NCI-H1105 treated with DMSO at 0.1 percent for 48 hours (cell line): ENCODE results near the gene TXLNB.
"Not testable (repeated sequence)": the region's sequence is repeated elsewhere in the genome, so short reads cannot be mapped to it uniquely, and the experiment has no call there.

Source experiments
- DNase-seq: peaks from one replicate; lab custom pipeline; 2025; lab: John Stamatoyannopoulos, UW

TXLNB gene

DNA sequence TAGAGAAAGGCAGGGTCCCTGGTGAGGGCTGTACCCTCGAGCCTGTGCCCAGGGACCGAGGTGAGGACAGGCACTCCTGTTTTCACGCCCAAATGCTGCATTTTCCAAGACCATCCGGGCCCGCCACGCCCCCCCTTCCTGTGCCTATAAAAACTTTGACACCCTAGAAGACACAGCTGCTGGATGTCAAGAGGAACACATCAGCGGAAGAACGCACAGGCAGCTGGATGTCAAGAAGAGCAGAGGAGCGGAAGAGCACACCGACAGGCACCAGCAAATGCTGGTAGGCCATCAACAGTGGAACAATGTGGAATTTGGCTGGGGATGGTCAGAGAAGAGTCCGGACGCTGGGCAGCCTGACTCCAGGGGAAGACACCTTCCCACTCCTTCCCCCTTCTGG is 56.1 kb downstream of the TXLNB start:
- DNase-seq, result no peak

DNA sequence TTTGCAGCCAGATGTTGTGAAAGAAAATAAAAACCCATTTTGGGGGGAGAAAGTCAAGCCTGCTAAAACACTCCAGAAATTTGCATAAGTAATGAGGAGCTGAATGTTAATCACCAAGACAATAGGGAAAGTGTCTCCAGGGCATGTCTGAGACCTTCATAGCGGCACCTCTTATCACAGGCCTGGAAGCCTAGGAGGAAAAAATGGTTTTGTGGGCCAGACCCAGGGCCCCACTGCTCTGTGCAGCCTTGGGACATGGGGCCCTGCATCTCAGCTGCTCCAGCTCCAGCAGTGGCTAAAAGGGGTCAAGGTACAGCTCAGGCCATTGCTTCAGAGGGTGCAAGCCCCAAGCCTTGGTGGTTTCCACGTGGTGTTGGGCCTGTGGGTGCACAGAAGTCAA is 57.6 kb downstream of the TXLNB start:
- not testable (repeated sequence) for DNase-seq

DNA sequence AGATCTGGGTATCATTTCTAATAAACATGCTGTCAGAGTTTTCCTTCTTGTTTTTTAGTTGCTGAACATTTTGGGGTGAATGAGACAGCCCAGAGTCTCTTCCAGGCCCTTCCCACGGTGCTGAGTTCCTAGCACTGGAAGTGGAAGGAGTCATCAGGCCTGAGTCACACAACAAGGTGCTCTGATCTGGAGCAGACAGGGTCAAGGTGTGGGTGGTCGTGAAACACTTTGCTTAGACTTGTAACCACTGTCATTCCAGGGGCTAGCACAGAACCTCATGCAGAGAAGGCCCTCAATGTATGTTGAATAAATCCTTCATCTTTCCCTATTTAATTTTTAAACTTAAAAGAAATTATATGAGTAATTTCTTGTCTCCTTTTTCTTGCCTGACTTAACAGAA is 60.6 kb downstream of the TXLNB start:
- no peak for DNase-seq

DNA sequence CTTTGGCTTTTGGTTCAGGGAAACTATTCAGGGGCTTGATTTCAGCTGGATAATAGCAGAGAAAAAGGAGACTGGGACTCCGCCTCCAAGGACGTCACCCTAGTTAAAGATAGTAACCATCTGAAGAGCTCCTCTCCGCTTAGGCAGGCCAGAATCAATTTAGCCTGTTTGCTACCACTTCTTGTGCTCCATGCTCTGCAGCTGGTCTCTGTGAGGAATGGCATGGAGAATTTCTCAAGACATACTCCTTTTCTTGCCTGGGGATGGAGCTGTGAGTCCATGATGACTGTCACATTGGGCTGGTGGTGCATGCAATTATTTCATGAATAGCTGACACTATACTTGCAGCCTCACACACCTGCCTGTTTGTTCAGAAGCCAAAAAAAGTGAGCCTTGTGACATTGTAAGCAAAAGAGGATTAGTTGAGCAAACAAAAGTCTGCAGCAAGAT is 61.4 kb downstream of the TXLNB start:
- DNase-seq, result peak; percentile 95

DNA sequence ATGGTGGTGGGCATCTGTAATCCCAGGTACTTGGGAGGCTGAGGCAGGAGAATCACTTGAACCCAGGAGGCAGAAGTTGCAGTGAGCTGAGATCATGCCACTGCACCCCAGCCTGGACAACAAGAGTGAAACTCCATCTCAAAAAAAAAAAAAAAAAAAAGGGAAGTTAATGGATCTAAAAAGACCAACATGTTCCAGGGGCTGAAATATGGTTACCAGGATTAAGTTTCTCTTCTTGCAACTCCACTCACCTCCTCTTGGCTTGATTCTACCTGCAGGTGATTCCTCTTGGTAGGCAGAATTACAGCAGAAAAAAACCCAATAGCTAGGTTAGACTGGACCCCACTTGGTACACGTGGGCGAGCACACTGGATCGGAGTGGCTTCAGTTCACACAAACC is 63.4 kb downstream of the TXLNB start:
- DNase-seq, result not testable (repeated sequence)

DNA sequence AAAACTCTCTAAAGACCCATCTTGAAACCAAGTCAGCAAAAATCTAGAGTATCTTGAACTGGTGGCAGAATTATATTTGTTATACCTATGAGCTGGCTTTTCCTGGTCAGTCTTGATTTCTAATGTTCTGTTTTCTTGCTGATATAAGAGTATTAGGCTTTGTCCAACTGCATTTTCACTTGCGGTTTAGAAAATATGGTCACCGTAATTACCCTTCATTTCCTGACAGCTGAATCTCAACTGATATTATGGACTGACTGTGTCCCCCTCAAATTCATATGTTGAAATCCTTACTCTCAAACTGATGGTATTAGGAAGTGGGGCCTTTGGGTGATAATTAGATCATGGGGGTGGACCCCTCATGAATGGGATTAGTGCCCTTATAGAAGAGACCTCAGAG is 72.1 kb downstream of the TXLNB start:
- no peak for DNase-seq

DNA sequence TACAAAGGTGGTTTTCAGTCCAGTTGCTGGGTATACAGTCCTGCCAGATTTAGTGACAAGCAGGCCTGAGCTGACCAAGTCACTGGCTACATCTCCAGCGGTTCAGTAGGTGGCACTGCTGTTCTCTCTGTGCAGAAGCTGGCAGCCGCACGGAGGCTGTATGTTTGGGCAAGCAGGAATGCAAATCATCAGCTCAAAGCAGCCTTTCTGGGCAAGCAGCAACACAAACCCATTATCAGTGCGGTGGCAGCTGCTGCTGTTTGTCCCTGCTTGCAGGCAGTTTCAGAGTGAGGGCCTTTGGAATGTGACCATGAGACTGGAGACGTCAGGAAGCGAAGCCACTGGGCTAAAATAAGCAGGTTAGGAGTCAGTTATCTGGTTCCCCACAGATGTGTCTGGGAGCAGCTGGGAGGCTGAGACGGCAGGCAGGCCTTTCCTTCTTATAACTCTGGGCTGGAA is 72.5 kb downstream of the TXLNB start:
- peak; percentile 95 for DNase-seq

DNA sequence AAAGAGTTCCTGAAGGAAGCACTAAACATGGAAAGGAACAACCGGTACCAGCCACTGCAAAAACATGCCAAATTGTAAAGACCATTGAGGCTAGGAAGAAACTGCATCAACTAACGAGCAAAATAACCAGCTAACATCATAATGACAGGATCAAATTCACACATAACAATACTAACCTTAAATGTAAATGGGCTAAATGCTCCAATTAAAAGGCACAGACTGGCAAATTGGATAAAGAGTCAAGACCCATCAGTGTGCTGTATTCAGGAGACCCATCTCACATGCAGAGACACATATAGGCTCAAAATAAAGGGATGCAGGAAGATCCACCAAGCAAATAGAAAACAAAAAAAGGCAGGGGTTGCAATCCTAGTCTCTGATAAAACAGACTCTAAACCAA is 79.3 kb downstream of the TXLNB start:
- not testable (repeated sequence) for DNase-seq

DNA sequence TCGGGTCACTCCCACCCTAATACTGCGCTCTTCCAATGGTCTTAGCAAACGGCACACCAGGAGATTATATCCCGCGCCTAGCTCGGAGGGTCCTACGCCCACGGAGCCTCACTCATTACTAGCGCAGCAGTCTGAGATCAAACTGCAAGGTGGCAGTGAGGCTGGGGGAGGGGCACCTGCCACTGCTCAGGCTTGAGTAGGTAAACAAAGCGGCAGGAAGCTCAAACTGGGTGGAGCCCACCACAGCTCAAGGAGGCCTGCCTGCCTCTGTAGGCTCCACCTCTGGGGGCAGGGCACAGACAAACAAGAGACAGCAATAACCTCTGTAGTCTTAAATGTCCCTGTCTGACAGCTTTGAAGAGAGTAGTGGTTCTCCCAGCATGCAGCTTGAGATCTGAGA is 81.0 kb downstream of the TXLNB start:
- DNase-seq, result not testable (repeated sequence)

DNA sequence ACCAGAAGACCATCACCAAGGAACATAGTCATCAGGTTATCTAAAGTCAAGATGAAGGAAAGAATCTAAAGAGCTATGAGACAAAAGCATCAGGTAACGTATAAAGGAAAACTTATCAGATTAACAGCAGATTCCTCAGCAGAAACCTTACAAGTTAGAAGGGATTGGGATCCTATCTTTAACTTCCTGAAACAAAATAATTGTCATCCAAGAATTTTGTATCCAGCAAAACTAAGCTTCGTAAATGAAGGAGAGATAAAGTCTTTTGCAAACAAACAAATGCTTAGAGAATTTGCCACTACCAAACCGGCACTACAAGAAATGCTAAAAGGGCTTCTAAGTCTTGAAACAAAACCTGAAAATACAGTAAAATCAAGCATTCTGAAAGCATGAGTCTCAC is 86.0 kb downstream of the TXLNB start:
- DNase-seq, result no peak

DNA sequence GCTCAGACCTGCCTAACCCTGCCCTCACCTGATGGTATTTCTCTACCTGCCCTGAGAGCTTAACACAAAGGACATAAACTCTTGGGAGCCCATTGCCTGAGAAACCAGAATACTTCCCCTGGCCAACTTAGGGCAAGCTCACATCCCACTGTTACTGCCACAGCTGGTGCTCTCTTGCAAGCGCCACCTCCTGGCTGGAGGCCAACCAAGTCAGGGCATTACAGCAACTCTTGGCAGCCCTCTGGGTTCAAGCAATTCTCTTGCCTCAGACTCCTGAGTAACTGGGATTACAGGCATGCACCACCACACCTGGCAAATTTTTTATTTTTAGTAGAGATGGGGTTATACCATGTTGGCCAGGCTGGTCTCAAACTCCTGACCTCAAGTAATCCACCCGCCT is 86.8 kb downstream of the TXLNB start:
- no peak for DNase-seq

DNA sequence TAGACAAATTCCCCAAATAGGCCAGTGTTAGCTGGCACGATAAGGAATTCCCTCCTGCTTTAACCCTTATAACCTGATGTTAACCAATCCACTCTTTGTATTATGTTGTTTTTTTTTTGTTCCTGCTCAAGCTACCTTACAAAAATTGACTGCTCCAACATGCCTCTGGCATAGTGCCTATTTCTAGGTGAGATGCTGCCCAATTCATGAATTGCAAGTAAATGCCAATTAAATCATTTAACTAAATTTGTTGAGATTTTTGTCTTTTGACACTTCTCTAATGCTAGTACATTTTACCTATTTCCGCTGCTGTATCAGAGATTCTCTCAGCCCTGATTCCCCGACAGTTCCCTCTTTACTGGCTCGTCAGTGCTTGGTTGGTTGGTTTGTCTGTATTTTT is 90.4 kb downstream of the TXLNB start:
- no peak for DNase-seq

DNA sequence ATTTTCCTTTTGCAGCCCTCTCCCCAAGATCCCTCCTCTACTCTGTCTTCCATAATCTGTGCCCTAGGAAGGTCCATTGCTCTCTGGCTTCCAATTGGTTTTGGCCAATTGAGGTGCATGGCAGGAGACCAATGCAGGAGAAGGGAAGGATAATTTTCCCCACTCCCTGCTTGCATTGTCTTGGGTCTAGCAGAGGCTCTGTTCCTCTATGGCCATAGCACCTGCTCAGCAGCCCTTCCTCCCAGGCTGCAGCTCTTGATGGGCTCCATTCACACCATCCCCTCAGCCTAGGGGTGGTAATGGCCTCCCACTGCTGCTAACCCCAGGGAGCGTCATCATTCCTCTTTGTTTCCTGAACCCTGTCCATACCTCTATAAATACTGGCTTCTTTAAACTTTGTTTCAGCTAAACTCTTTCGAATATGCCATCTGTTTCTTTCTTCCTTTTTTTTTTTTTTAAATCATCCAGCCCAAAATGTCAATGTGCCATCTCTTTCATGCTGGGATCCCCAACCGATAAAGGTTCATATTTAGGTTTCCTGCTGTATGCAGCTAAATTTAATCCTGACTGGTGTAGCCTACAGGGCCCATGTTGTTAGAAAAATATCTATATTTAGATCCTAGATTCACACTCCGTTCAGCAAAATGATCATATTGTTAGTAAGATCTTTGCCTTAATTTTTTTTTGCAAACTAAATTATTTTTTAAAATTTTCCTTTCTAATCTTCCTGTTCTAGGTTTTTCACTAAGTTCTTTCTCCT is 93.1 kb downstream of the TXLNB start:
- DNase-seq, result no peak

DNA sequence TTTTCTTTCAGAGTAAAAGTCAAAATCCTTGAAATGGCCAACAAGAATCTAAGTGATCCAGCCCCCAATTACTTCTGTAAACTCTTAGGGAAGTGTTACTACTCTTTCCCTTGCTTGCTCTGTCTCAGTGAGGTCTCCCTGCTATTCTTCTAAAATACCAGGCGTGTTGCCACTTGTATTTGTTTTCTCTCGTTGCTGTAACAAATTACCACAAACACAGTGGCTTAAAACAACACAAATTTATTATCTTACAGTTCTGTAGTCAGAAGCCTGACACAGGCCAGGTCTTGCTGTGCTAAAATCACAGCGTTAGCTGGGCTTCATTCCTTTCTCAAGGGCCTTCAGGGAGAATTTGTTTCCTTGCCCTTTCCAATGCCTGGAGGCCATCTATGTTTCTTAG is 97.1 kb downstream of the TXLNB start:
- peak; percentile 17 for DNase-seq
